ENCODE data around the gene BORCS6. TPM values are rescaled to one million over a fixed set of nuclear protein-coding genes. Genes with fewer than 3 reads are reported as not detected.
A peak's percentile ranks its signal among the peaks of the same experiment; 100 is the strongest.
"Not testable (repeated sequence)": the region's sequence is repeated elsewhere in the genome, so short reads cannot be mapped to it uniquely, and the experiment has no call there.

BORCS6 gene
- total RNA-seq, 1 donor = 3.8 TPM

DNA sequence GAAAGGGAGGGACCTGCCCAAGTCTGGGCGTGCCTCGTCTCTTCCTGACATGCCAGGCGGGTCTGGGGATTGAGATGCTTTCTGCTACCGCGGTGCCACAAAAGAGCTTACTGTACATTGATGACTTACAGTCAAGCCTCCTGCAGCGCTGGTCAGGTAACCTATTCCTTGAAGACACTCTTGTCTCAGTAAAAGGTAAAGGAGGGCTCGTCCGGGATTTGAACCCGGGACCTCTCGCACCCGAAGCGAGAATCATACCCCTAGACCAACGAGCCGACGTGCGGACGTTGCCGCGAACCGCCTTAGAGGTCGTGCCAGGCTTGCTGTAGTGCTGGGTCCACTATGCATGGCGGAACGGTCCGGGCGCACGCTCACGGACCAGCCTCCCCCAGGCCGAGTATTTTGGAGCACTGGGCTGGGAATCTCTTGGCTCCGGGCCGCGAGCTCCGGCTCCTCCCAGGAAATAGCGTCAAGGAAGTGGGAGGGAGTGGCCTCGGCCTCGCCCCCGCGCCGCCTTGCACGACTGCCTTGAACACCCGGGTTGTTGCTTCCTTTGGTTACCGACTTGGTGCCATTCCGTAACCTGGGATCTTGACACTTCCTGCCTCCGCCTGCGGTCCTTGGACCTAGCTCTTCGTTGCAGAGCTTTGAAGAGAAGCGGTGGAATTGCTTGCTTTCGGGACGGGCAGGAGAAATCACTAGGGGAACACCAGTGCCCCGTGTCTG, 32.8 kb upstream of the BORCS6 start:
- peak overlapping the region; percentile 73 for H3K4me3 ChIP-seq (ENCODE audit: low read depth, low read length)
- peak; percentile 97 for DNase-seq (ENCODE audit: low read depth)
- TF ChIP-seq, protein P1, sequence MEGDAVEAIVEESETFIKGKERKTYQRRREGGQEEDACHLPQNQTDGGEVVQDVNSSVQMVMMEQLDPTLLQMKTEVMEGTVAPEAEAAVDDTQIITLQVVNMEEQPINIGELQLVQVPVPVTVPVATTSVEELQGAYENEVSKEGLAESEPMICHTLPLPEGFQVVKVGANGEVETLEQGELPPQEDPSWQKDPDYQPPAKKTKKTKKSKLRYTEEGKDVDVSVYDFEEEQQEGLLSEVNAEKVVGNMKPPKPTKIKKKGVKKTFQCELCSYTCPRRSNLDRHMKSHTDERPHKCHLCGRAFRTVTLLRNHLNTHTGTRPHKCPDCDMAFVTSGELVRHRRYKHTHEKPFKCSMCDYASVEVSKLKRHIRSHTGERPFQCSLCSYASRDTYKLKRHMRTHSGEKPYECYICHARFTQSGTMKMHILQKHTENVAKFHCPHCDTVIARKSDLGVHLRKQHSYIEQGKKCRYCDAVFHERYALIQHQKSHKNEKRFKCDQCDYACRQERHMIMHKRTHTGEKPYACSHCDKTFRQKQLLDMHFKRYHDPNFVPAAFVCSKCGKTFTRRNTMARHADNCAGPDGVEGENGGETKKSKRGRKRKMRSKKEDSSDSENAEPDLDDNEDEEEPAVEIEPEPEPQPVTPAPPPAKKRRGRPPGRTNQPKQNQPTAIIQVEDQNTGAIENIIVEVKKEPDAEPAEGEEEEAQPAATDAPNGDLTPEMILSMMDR (IDR thresholded peaks at IDR 0.05; ENCODE audit: insufficient read depth, low read length) = no peak

DNA sequence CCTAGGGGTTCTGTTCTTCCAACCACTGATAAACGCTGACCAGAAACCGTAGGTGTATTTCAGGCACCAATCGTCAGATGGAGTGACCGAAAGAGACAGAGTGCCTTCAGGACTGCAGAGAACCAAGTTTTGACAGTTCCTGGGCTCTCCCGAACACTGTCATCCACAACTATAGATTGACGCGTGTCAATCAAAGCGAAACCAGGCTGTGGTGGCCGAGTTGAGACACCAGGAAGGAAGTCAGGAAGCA, 32.3 kb upstream of the BORCS6 start:
- TF ChIP-seq, protein P1 (IDR thresholded peaks at IDR 0.05; ENCODE audit: insufficient read depth, low read length) = no peak

GRCh38 chr17:8221663-8222379, 31.8 kb upstream of the BORCS6 start:
- H3K4me3 ChIP-seq (ENCODE audit: low read depth, low read length) = peak overlapping the region; percentile 73
- DNase-seq (ENCODE audit: low read depth) = peak; percentile 95
- TF ChIP-seq, protein P1 (IDR thresholded peaks at IDR 0.05; ENCODE audit: insufficient read depth, low read length) = no peak

More for the DNA sequence above, 32.3 kb upstream of the BORCS6 start:
- H3K4me3 ChIP-seq (ENCODE audit: low read depth, low read length) = peak overlapping the region; percentile 73
- no peak for DNase-seq (ENCODE audit: low read depth)

GRCh38 chr17:8220783-8221662, 31.0 kb upstream of the BORCS6 start:
- H3K4me3 ChIP-seq (ENCODE audit: low read depth, low read length) = peak overlapping the region; percentile 71

DNA sequence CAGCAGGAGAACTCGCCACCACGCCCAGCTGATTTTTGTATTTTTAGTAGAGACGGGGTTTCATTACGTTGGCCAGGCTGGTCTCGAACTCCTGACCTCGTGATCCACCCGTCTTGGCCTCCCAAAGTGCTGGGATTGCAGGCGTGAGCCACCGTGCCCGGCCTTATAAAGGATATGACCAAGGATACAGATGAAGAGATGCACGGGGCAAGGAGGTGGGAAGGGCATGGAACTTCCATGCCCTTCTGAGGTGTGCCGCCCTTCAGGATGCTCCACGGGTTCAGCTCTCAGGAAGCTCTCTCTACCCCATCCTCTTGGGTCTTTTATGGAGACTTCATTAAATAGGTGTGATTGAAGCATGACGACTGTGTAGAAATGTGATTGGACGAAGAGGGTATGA, 24.0 kb upstream of the BORCS6 start:
- not testable (repeated sequence) for DNase-seq (ENCODE audit: low read depth); H3K4me3 ChIP-seq (ENCODE audit: low read depth, low read length)

More at GRCh38 chr17:8220783-8221662, 31.0 kb upstream of the BORCS6 start:
- peak; percentile 95 for DNase-seq (ENCODE audit: low read depth)
- TF ChIP-seq, protein P1 (IDR thresholded peaks at IDR 0.05; ENCODE audit: insufficient read depth, low read length) = no peak

- TF ChIP-seq, protein P1 (IDR thresholded peaks at IDR 0.05; ENCODE audit: insufficient read depth, low read length) = no peak
- no peak overlapping the region for H3K4me3 ChIP-seq (ENCODE audit: low read depth, low read length)
- DNase-seq (ENCODE audit: low read depth) = no peak
Observed at GRCh38 chr17:8212312-8213180, 22.6 kb upstream of the BORCS6 start.
